ENCODE results near the gene ARID5B. TPM values are rescaled to one million over a fixed set of nuclear protein-coding genes. Genes with fewer than 3 reads are reported as not detected.
A peak's percentile ranks its signal among the peaks of the same experiment; 100 is the strongest.

ARID5B gene
- total RNA-seq, 3 donors from 2014 or later = 21.9 to 34.1 (median 22.4) TPM

GRCh38 chr10:62108759-62109586, 207.5 kb downstream of the ARID5B start:
- H3K4me1 ChIP-seq (ENCODE audit: low read depth) = no peaks in the 10 kb centered on the region
- no peaks in the 10 kb centered on the region for H3K9me3 ChIP-seq
- ATAC-seq (no peak), DNase-seq (no peak)
- no peaks in the 10 kb centered on the region for H3K36me3 ChIP-seq (ENCODE audit: low read depth)
- no peak overlapping the region for H3K4me3 ChIP-seq
- intact Hi-C loops (cut with DNase I, micrococcal nuclease) = no loop called here
- TF ChIP-seq, protein P1, sequence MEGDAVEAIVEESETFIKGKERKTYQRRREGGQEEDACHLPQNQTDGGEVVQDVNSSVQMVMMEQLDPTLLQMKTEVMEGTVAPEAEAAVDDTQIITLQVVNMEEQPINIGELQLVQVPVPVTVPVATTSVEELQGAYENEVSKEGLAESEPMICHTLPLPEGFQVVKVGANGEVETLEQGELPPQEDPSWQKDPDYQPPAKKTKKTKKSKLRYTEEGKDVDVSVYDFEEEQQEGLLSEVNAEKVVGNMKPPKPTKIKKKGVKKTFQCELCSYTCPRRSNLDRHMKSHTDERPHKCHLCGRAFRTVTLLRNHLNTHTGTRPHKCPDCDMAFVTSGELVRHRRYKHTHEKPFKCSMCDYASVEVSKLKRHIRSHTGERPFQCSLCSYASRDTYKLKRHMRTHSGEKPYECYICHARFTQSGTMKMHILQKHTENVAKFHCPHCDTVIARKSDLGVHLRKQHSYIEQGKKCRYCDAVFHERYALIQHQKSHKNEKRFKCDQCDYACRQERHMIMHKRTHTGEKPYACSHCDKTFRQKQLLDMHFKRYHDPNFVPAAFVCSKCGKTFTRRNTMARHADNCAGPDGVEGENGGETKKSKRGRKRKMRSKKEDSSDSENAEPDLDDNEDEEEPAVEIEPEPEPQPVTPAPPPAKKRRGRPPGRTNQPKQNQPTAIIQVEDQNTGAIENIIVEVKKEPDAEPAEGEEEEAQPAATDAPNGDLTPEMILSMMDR (IDR thresholded peaks at IDR 0.05) = no peak

- H3K36me3 ChIP-seq (ENCODE audit: low read depth) = no peaks in the 10 kb centered on the region
- TF ChIP-seq, protein P1 (IDR thresholded peaks at IDR 0.05) = no peak
- intact Hi-C loops (cut with DNase I, micrococcal nuclease) = no loop called here
- ATAC-seq (peak; percentile 59), DNase-seq (no peak)
- H3K4me3 ChIP-seq = no peak overlapping the region
- no peaks in the 10 kb centered on the region for H3K9me3 ChIP-seq
- no peaks in the 10 kb centered on the region for H3K4me1 ChIP-seq (ENCODE audit: low read depth)
Measured at GRCh38 chr10:62109587-62110293, 208.2 kb downstream of the ARID5B start.

GRCh38 chr10:62112300-62112699, 210.8 kb downstream of the ARID5B start:
- intact Hi-C loops (cut with DNase I, micrococcal nuclease) = no loop called here
- Histone ChIP-seq H3K9me3 (no peaks in the 10 kb centered on the region), H3K4me3 (no peak overlapping the region), H3K4me1 (ENCODE audit: low read depth) (no peaks in the 10 kb centered on the region), H3K36me3 (ENCODE audit: low read depth) (no peaks in the 10 kb centered on the region)
- TF ChIP-seq, protein P1 (IDR thresholded peaks at IDR 0.05) = no peak
- no peak for DNase-seq
- ATAC-seq = no peak

- DNase-seq (no peak), ATAC-seq (no peak)
- Histone ChIP-seq H3K9me3 (no peaks in the 10 kb centered on the region), H3K4me3 (no peak overlapping the region), H3K4me1 (ENCODE audit: low read depth) (no peaks in the 10 kb centered on the region), H3K36me3 (ENCODE audit: low read depth) (no peaks in the 10 kb centered on the region)
- TF ChIP-seq, protein P1 (IDR thresholded peaks at IDR 0.05) = no peak
- intact Hi-C loops (cut with DNase I, micrococcal nuclease) = no loop called here
Measured at GRCh38 chr10:62112963-62113362, 211.5 kb downstream of the ARID5B start.

- DNase-seq = no peak
- Histone ChIP-seq H3K9me3 (no peaks in the 10 kb centered on the region), H3K36me3 (ENCODE audit: low read depth) (no peaks in the 10 kb centered on the region), H3K4me1 (ENCODE audit: low read depth) (no peaks in the 10 kb centered on the region), H3K4me3 (no peak overlapping the region)
- no peak for ATAC-seq
- TF ChIP-seq, protein P1 (IDR thresholded peaks at IDR 0.05) = no peak
- intact Hi-C loops (cut with DNase I, micrococcal nuclease) = no loop called here
Measured at GRCh38 chr10:62113680-62114079, 212.2 kb downstream of the ARID5B start.

All from mucosa of descending colon (tissue), 3 donors.